GM23338 (cell line): Measurements from ENCODE around the gene CELA2A. TPM values are rescaled to one million over a fixed set of nuclear protein-coding genes. Genes with fewer than 3 reads are reported as not detected.

Experiments used
- ATAC-seq: fragments of 200-7000 bp; cut with Tn5 transposase; 3 replicates; pipeline ENCODE4 v1.9.1; 2020
- DNase-seq: peaks from one replicate; pipeline ENCODE4 v3.0.0-alpha.2; 2015; ENCODE audit warnings: low spot score
- H2AFZ ChIP-seq: fragments of 200-600 bp; sonication (generic); 2 replicates; pipeline ENCODE4 v1.8.0; 2016; ENCODE audit warnings: antibody characterized with exemption, mild to moderate bottlenecking, moderate library complexity
- H3F3A ChIP-seq: fragments of 200-600 bp; sonication (generic); replicated peaks from 2 replicates; pipeline ENCODE4 v1.8.0; 2017; ENCODE audit warnings: antibody characterized with exemption, mixed run types, low read depth
- H3K27ac ChIP-seq: fragments of 200-600 bp; sonication (generic); 2 replicates; pipeline ENCODE4 v1.6.1; 2016; ENCODE audit warnings: low read depth
- H3K27me3 ChIP-seq: fragments of 200-600 bp; sonication (generic); 2 replicates; pipeline ENCODE4 v1.8.0; 2016; ENCODE audit warnings: mild to moderate bottlenecking, mixed run types, moderate library complexity; ENCODE audit not compliant: insufficient read depth
- H3K36me3 ChIP-seq: fragments of 200-600 bp; sonication (generic); 2 replicates; pipeline ENCODE4 v1.8.0; 2016; ENCODE audit warnings: mild to moderate bottlenecking; ENCODE audit not compliant: insufficient read depth
- H3K4me1 ChIP-seq: fragments of 200-600 bp; sonication (generic); 2 replicates; pipeline ENCODE4 v1.8.0; 2016; ENCODE audit warnings: mild to moderate bottlenecking, moderate library complexity; ENCODE audit not compliant: insufficient read depth
- H3K4me2 ChIP-seq: fragments of 200-600 bp; sonication (generic); 2 replicates; pipeline ENCODE4 v1.7.1; 2017; ENCODE audit warnings: mixed run types
- H3K4me3 ChIP-seq: fragments of 200-600 bp; sonication (generic); 2 replicates; pipeline ENCODE4 v1.6.1; 2016; ENCODE audit warnings: mixed run types
- H3K79me2 ChIP-seq: fragments of 200-600 bp; sonication (generic); replicated peaks from 2 replicates; pipeline ENCODE4 v1.8.0; 2017; ENCODE audit warnings: mild to moderate bottlenecking; ENCODE audit not compliant: insufficient read depth
- H3K9me2 ChIP-seq: fragments of 200-600 bp; sonication (generic); 2 replicates; pipeline ENCODE4 v1.8.0; 2017; ENCODE audit not compliant: insufficient read depth
- H4K20me1 ChIP-seq: fragments of 200-600 bp; sonication (generic); replicated peaks from 2 replicates; pipeline ENCODE4 v1.8.0; 2017; ENCODE audit warnings: mild to moderate bottlenecking; ENCODE audit not compliant: insufficient read depth
- H3K27ac Mint-ChIP-seq: 2 replicates; pipeline ENCODE4 v1.8.0; 2020; ENCODE audit warnings: inconsistent platforms, mild to moderate bottlenecking, moderate library complexity, mixed read lengths
- H3K27me3 Mint-ChIP-seq: 3 replicates; pipeline ENCODE4 v1.8.0; 2022; ENCODE audit warnings: low read depth, mild to moderate bottlenecking, moderate library complexity, mixed read lengths, inconsistent platforms; ENCODE audit not compliant: insufficient read depth, poor library complexity
- H3K36me3 Mint-ChIP-seq: 3 replicates; pipeline ENCODE4 v1.8.0; 2021; ENCODE audit warnings: low read depth, mild to moderate bottlenecking, inconsistent platforms, moderate library complexity, mixed read lengths
- H3K4me1 Mint-ChIP-seq: 3 replicates; pipeline ENCODE4 v1.8.0; 2020; ENCODE audit warnings: mild to moderate bottlenecking, inconsistent platforms, mixed read lengths
- H3K4me3 Mint-ChIP-seq: 3 replicates; pipeline ENCODE4 v1.8.0; 2021; ENCODE audit warnings: moderate library complexity, mild to moderate bottlenecking, inconsistent platforms, mixed read lengths
- H3K9me3 Mint-ChIP-seq: 3 replicates; pipeline ENCODE4 v1.8.0; 2020; ENCODE audit warnings: moderate library complexity, mild to moderate bottlenecking, inconsistent platforms, mixed read lengths
- CREB1 ChIP-seq: fragments of 250-450 bp; sonication (Bioruptor Pico); IDR thresholded peaks from 2 replicates; pipeline ENCODE4 v1.5.0; 2020; ENCODE audit warnings: low read depth, mild to moderate bottlenecking, moderate library complexity
- ETS1 ChIP-seq: IDR thresholded peaks from 2 replicates; pipeline ENCODE4 v1.6.1; 2016; ENCODE audit warnings: antibody characterized with exemption
- EZH2 ChIP-seq: fragments of 200-600 bp; sonication (generic); IDR thresholded peaks from one replicate; pipeline ENCODE4 v1.8.0; 2017; ENCODE audit warnings: antibody characterized with exemption, mild to moderate bottlenecking, low read depth; ENCODE audit not compliant: unreplicated experiment
- EZH2phosphoT487 ChIP-seq: fragments of 200-600 bp; sonication (generic); IDR thresholded peaks from one replicate; pipeline ENCODE4 v1.8.1; 2018; ENCODE audit warnings: antibody characterized with exemption; ENCODE audit not compliant: unreplicated experiment
- JUNB ChIP-seq: IDR thresholded peaks from one replicate; pipeline ENCODE4 v1.6.1; 2016; ENCODE audit warnings: antibody characterized with exemption; ENCODE audit not compliant: unreplicated experiment
- NANOG ChIP-seq: IDR thresholded peaks from 2 replicates; pipeline ENCODE4 v1.6.1; 2016; ENCODE audit warnings: antibody characterized with exemption, borderline replicate concordance
- POLR2AphosphoS5 ChIP-seq: IDR thresholded peaks from 2 replicates; pipeline ENCODE4 v1.6.1; 2016; ENCODE audit warnings: antibody characterized with exemption, low read depth
- STAT1 ChIP-seq: IDR thresholded peaks from one replicate; pipeline ENCODE4 v1.6.1; 2016; ENCODE audit warnings: antibody characterized with exemption; ENCODE audit not compliant: unreplicated experiment
- ZNF114 ChIP-seq: fragments of 250-450 bp; sonication (Bioruptor Pico); IDR thresholded peaks from 2 replicates; pipeline ENCODE4 v1.5.0; 2020; ENCODE audit warnings: mild to moderate bottlenecking, moderate library complexity
- ZNF331 ChIP-seq: fragments of 250-450 bp; sonication (Bioruptor Pico); IDR thresholded peaks from 2 replicates; pipeline ENCODE4 v1.5.0; 2020; ENCODE audit warnings: low read depth, mild to moderate bottlenecking, moderate library complexity
- ZNF462 ChIP-seq: fragments of 250-450 bp; sonication (Bioruptor Pico); IDR thresholded peaks from 2 replicates; pipeline ENCODE4 v1.5.0; 2020; ENCODE audit warnings: mild to moderate bottlenecking, moderate library complexity
- polyA plus RNA-seq: library from polyadenylated mRNA; unstranded; fragments of >200 nt; fragmentation: Nextera tagmentation; extraction: Ambion mirVana; gene quantifications from 2 replicates; pipeline ENCODE4 v1.2.1, GENCODE V29; 2016
- total RNA-seq: library from RNA; depleted of rRNA; stranded (reverse); fragments of >200 nt; shearing (Covaris generic); gene quantifications from 2 replicates; pipeline ENCODE4 v1.2.3, GENCODE V29; 2014
- TF ChIP-seq, protein P1 (sequence below), 2 experiments: fragments of 200-600 bp in 1 of 2; sonication (generic) in 1 of 2; conservative IDR thresholded peaks; 2 replicates each; pipeline versions ENCODE4 v1.5.1 to v1.6.1; 2016 to 2017; ENCODE audit warnings: antibody characterized with exemption in 2 of 2, low read depth in 2 of 2, mild to moderate bottlenecking in 2 of 2, moderate library complexity in 1 of 2
- TF ChIP-seq, protein P2 (sequence below): IDR thresholded peaks from one replicate; pipeline ENCODE4 v1.6.1; 2018; ENCODE audit warnings: antibody characterized with exemption; ENCODE audit not compliant: unreplicated experiment

The CELA2A gene
- total and polyA plus RNA-seq, 2 experiments from 2014 or later = not detected

DNA sequence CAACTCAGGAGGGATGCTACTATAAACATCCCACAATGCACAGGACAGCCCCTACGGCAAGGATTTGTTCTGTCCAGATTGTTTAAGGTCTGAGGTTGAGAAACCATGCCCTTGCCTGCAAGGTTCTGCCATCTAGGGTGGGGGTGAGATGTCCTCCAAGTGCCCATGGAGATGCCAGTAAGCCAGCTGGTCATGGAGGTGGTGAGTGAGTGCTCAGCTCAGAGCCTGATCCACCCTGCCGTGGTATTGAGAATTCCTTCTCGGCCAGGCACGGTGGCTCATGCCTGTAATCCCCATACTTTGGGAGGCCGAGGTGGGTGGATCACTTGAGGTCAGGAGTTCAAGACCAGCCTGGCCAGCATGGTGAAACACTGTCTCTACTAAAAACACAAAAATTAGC lies 31.6 kb upstream of the CELA2A start:
- Histone ChIP-seq H3K4me3 (no peak overlapping the region), H4K20me1 (no peaks in the 10 kb centered on the region), H3K79me2 (no peaks in the 10 kb centered on the region), H3F3A (no peaks in the 10 kb centered on the region), H3K27me3 (no peaks in the 10 kb centered on the region), H3K27ac (no peak overlapping the region), H3K4me1 (no peaks in the 10 kb centered on the region), H3K36me3 (no peaks in the 10 kb centered on the region), H3K4me2 (no peak overlapping the region), H3K9me2 (no peaks in the 10 kb centered on the region), H2AFZ (no peak overlapping the region)
- DNase-seq (no peak), ATAC-seq (no peak)
- H3K4me1 Mint-ChIP-seq = peaks cover 7% of the 10 kb centered on the region; the same call in 1 of the 3 replicates
- H3K27ac Mint-ChIP-seq = no peak overlapping the region
- H3K4me3 Mint-ChIP-seq = no peak overlapping the region
- H3K27me3 Mint-ChIP-seq = peaks cover 11% of the 10 kb centered on the region
- peaks cover 5% of the 10 kb centered on the region for H3K36me3 Mint-ChIP-seq
- H3K9me3 Mint-ChIP-seq = peaks cover 8% of the 10 kb centered on the region; the same call in 2 of the 3 replicates
- TF ChIP-seq ZNF462 (CRISPR knock-in tag) = no peak
- no peak for TF ChIP-seq NANOG
- TF ChIP-seq ZNF331 (CRISPR knock-in tag) = no peak
- no peak for TF ChIP-seq ETS1
- no peak for TF ChIP-seq JUNB
- TF ChIP-seq, protein P1, sequence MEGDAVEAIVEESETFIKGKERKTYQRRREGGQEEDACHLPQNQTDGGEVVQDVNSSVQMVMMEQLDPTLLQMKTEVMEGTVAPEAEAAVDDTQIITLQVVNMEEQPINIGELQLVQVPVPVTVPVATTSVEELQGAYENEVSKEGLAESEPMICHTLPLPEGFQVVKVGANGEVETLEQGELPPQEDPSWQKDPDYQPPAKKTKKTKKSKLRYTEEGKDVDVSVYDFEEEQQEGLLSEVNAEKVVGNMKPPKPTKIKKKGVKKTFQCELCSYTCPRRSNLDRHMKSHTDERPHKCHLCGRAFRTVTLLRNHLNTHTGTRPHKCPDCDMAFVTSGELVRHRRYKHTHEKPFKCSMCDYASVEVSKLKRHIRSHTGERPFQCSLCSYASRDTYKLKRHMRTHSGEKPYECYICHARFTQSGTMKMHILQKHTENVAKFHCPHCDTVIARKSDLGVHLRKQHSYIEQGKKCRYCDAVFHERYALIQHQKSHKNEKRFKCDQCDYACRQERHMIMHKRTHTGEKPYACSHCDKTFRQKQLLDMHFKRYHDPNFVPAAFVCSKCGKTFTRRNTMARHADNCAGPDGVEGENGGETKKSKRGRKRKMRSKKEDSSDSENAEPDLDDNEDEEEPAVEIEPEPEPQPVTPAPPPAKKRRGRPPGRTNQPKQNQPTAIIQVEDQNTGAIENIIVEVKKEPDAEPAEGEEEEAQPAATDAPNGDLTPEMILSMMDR (conservative IDR thresholded peaks at IDR 0.05; ENCODE audit: low read depth in 2 of 2) = no peak
- no peak for TF ChIP-seq ZNF114 (CRISPR knock-in tag)
- no peak for TF ChIP-seq EZH2phosphoT487
- no peak for TF ChIP-seq STAT1
- TF ChIP-seq, protein P2, sequence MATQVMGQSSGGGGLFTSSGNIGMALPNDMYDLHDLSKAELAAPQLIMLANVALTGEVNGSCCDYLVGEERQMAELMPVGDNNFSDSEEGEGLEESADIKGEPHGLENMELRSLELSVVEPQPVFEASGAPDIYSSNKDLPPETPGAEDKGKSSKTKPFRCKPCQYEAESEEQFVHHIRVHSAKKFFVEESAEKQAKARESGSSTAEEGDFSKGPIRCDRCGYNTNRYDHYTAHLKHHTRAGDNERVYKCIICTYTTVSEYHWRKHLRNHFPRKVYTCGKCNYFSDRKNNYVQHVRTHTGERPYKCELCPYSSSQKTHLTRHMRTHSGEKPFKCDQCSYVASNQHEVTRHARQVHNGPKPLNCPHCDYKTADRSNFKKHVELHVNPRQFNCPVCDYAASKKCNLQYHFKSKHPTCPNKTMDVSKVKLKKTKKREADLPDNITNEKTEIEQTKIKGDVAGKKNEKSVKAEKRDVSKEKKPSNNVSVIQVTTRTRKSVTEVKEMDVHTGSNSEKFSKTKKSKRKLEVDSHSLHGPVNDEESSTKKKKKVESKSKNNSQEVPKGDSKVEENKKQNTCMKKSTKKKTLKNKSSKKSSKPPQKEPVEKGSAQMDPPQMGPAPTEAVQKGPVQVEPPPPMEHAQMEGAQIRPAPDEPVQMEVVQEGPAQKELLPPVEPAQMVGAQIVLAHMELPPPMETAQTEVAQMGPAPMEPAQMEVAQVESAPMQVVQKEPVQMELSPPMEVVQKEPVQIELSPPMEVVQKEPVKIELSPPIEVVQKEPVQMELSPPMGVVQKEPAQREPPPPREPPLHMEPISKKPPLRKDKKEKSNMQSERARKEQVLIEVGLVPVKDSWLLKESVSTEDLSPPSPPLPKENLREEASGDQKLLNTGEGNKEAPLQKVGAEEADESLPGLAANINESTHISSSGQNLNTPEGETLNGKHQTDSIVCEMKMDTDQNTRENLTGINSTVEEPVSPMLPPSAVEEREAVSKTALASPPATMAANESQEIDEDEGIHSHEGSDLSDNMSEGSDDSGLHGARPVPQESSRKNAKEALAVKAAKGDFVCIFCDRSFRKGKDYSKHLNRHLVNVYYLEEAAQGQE = no peak
- no peak for TF ChIP-seq POLR2AphosphoS5
- no peak for TF ChIP-seq EZH2
- no peak for TF ChIP-seq CREB1 (CRISPR knock-in tag)
